Camera-type eye (tissue), 1 donor: ENCODE measurements around the gene AMOTL1. TPM values are rescaled to one million over a fixed set of nuclear protein-coding genes. Genes with fewer than 3 reads are reported as not detected.

Experiments
- total RNA-seq: library from RNA; depleted of rRNA; stranded (reverse); fragments of >200 nt; gene quantifications from one replicate; pipeline ENCODE4 v1.2.3, GENCODE V29; 2014

AMOTL1 gene
- total RNA-seq, result 89.6 TPM

GRCh38 chr11:94767701-94768601 lies at the start of gene AMOTL1:
Gene AMOTL1, plus strand, starts transcription at chr11:94768356. Its CDS starts 156 bp downstream, at chr11:94768512.

Other genes starting within 250 kb of the AMOTL1 start
- 10.7 TPM for gene FUT4, start 224.4 kb upstream of the AMOTL1 start, total RNA-seq
- gene PIWIL4, start 201.0 kb upstream of the AMOTL1 start, total RNA-seq, result 13.1 TPM
- gene CWC15, start 205.2 kb downstream of the AMOTL1 start, total RNA-seq, result 63.9 TPM
- 2.3 TPM for gene KDM4D, start 205.4 kb downstream of the AMOTL1 start, total RNA-seq